ENCODE results near the gene CACHD1.

The CACHD1 gene

DNA sequence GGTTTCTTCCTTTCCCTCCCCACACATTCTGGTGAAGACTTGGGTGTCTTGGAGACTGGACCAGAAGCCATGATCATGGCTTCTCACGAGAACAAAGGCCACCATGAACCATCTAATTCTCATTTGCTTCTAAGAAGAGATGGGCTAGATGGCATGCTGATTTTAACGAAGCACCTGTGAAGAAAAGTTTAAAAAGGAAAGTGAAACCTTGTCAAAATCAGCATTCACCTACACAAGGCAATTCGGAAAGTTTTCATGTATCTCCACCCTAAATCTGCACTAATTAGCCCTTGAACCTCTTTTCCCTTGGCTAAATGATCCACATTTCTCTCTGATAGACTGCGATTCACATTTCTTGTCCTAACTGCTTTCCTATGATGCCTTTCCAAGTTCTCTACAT is 160.7 kb downstream of the CACHD1 start:
- Histone ChIP-seq H3F3A (ENCODE audit: insufficient read depth) (no peaks in the 10 kb centered on the region), H3K9me3 (ENCODE audit: insufficient read depth, low read length) (no peaks in the 10 kb centered on the region), H3K27ac (ENCODE audit: low read depth, low read length) (no peak overlapping the region), H2AFZ (ENCODE audit: low read depth, low read length, severe bottlenecking) (no peak overlapping the region), H3K4me2 (ENCODE audit: low read depth, low read length, poor library complexity, severe bottlenecking) (no peak overlapping the region), H3K27me3 (ENCODE audit: low read length) (no peaks in the 10 kb centered on the region), H3K79me2 (ENCODE audit: insufficient read depth, low read length) (no peaks in the 10 kb centered on the region), H3K9me2 (replicated peaks; ENCODE audit: insufficient read depth, low read length) (no peaks in the 10 kb centered on the region), H4K20me1 (ENCODE audit: low read depth, low read length) (no peaks in the 10 kb centered on the region), H3K9ac (ENCODE audit: low read length) (no peak overlapping the region), H3K4me3 (ENCODE audit: insufficient read depth, low read length, poor library complexity, severe bottlenecking) (no peak overlapping the region), H3K36me3 (ENCODE audit: low read length) (no peaks in the 10 kb centered on the region)
- TF ChIP-seq EZH2phosphoT487 (conservative IDR thresholded peaks at IDR 0.05; ENCODE audit: low read length): no peak
- TF ChIP-seq CTCF (IDR thresholded peaks at IDR 0.05; ENCODE audit: insufficient read depth, low read length, poor library complexity, severe bottlenecking): no peak

DNA sequence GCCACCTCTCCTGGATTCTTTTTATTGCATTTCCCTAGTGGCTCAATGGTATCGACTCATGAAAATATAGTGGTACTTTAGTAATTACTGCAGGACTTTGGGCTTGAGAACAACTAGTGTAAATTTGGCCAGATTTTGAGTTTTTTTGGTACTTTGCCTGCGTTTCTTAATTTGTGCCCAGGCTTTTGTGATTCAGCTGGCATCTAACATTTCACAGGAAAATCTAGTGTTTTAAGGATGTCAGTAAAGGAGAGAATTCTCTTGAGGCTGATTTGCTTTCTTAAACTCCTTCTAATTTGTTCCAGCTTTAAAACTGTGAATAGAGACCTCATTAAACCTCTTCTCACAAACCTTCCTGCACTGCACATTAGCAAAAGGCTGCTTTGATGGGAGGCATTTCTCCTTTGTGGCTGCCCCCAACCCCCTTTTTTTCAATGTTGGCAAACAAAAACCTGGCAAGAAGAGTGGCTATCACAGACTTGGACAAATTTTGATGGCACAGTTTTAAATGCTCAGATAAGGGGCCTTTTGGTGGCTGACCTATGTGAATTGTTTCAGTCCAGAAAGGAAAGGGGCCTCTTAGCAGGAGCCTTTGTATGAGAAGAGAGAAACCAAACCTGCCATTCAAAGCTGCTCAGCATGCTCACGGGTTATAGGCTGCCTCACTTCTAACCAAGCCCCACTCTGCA is 161.6 kb downstream of the CACHD1 start:
- no peaks in the 10 kb centered on the region for H3K36me3 ChIP-seq (ENCODE audit: low read length)

DNA sequence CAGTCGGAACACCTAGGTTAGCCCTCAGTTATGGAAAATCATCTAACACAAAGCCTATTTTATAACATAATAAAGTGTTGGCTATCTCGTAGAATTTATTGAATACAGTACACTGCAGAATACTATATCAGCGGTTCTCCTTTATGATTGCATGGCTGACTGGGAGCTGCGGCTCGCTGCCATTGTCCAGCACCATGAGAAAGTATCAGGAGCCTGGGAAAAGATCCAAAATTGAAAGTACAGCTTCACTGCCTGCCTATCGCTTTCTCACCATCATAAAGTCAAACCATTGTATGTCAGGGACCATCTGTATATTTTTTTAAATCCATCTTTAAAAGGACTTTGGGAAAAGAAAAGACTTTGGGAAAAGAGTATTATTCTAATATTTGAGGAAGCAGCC is 163.0 kb downstream of the CACHD1 start:
- no peaks in the 10 kb centered on the region for H3K79me2 ChIP-seq (ENCODE audit: insufficient read depth, low read length)
- H3K36me3 ChIP-seq (ENCODE audit: low read length): no peaks in the 10 kb centered on the region
- H3K27ac ChIP-seq (ENCODE audit: low read depth, low read length): no peak overlapping the region
- no peak overlapping the region for H3K4me3 ChIP-seq (ENCODE audit: insufficient read depth, low read length, poor library complexity, severe bottlenecking)
- H2AFZ ChIP-seq (ENCODE audit: low read depth, low read length, severe bottlenecking): no peak overlapping the region
- H3K4me2 ChIP-seq (ENCODE audit: low read depth, low read length, poor library complexity, severe bottlenecking): no peak overlapping the region
- no peaks in the 10 kb centered on the region for H3K27me3 ChIP-seq (ENCODE audit: low read length)
- H4K20me1 ChIP-seq (ENCODE audit: low read depth, low read length): no peaks in the 10 kb centered on the region
- H3K9ac ChIP-seq (ENCODE audit: low read length): no peak overlapping the region
- no peaks in the 10 kb centered on the region for H3F3A ChIP-seq (ENCODE audit: insufficient read depth)
- TF ChIP-seq EZH2phosphoT487 (conservative IDR thresholded peaks at IDR 0.05; ENCODE audit: low read length) (no peak), CTCF (IDR thresholded peaks at IDR 0.05; ENCODE audit: insufficient read depth, low read length, poor library complexity, severe bottlenecking) (no peak)
- no peaks in the 10 kb centered on the region for H3K9me3 ChIP-seq (ENCODE audit: insufficient read depth, low read length)
- H3K9me2 ChIP-seq (replicated peaks; ENCODE audit: insufficient read depth, low read length): no peaks in the 10 kb centered on the region

More for the DNA sequence above, 161.6 kb downstream of the CACHD1 start:
- H3K4me2 ChIP-seq (ENCODE audit: low read depth, low read length, poor library complexity, severe bottlenecking): no peak overlapping the region
- H3K27ac ChIP-seq (ENCODE audit: low read depth, low read length): no peak overlapping the region
- H3K4me3 ChIP-seq (ENCODE audit: insufficient read depth, low read length, poor library complexity, severe bottlenecking): no peak overlapping the region
- H3F3A ChIP-seq (ENCODE audit: insufficient read depth): no peaks in the 10 kb centered on the region
- H3K27me3 ChIP-seq (ENCODE audit: low read length): no peaks in the 10 kb centered on the region
- H3K79me2 ChIP-seq (ENCODE audit: insufficient read depth, low read length): no peaks in the 10 kb centered on the region
- H4K20me1 ChIP-seq (ENCODE audit: low read depth, low read length): no peaks in the 10 kb centered on the region
- TF ChIP-seq EZH2phosphoT487 (conservative IDR thresholded peaks at IDR 0.05; ENCODE audit: low read length) (no peak), CTCF (IDR thresholded peaks at IDR 0.05; ENCODE audit: insufficient read depth, low read length, poor library complexity, severe bottlenecking) (no peak)
- H2AFZ ChIP-seq (ENCODE audit: low read depth, low read length, severe bottlenecking): no peak overlapping the region
- H3K9me3 ChIP-seq (ENCODE audit: insufficient read depth, low read length): no peaks in the 10 kb centered on the region
- H3K9me2 ChIP-seq (replicated peaks; ENCODE audit: insufficient read depth, low read length): no peaks in the 10 kb centered on the region
- H3K9ac ChIP-seq (ENCODE audit: low read length): no peak overlapping the region

Measured in SU-DHL-6 (cell line).